DLD1 (cell line): Measurements from ENCODE around the gene NR2C1.

ENCODE experiments used
- in situ Hi-C: cut with HindIII; loops from 2 replicates; pipeline ENCODE4 v1.10.0; 2017; ENCODE audit warnings: low sequenced_read_pairs

The NR2C1 gene

GRCh38 chr12:95089462-95089861, 16.0 kb upstream of the NR2C1 start:
- in situ Hi-C loops: no loop called here

GRCh38 chr12:95088379-95088778, 15.0 kb upstream of the NR2C1 start:
- in situ Hi-C loops: no loop called here

GRCh38 chr12:95085612-95086011, 12.2 kb upstream of the NR2C1 start:
- in situ Hi-C loops: no loop called here

GRCh38 chr12:95083938-95084337, 10.5 kb upstream of the NR2C1 start:
- in situ Hi-C loops: no loop called here

GRCh38 chr12:95083471-95083870, 10.1 kb upstream of the NR2C1 start:
- in situ Hi-C loops: no loop called here

GRCh38 chr12:95077341-95077740, 3.9 kb upstream of the NR2C1 start:
- in situ Hi-C loops: no loop called here

GRCh38 chr12:95074766-95075165, 1.3 kb upstream of the NR2C1 start:
- in situ Hi-C loops: no loop called here

GRCh38 chr12:95073698-95074520, 491 bp upstream of the NR2C1 start:
- in situ Hi-C loops: no loop called here

- in situ Hi-C loops: no loop called here
Measured at GRCh38 chr12:95070378-95070777, 3.0 kb downstream of the NR2C1 start.

- in situ Hi-C loops: no loop called here
Measured at GRCh38 chr12:95066091-95066855, 7.1 kb downstream of the NR2C1 start.

GRCh38 chr12:95060951-95061350, 12.5 kb downstream of the NR2C1 start:
- in situ Hi-C loops: no loop called here

GRCh38 chr12:95059984-95060383, 13.4 kb downstream of the NR2C1 start:
- in situ Hi-C loops: no loop called here

GRCh38 chr12:95057424-95057823, 16.0 kb downstream of the NR2C1 start:
- in situ Hi-C loops: no loop called here

- in situ Hi-C loops: no loop called here
Measured at GRCh38 chr12:95055057-95055456, 18.4 kb downstream of the NR2C1 start.

- in situ Hi-C loops: no loop called here
Measured at GRCh38 chr12:95054206-95054605, 19.2 kb downstream of the NR2C1 start.

- in situ Hi-C loops: no loop called here
Measured at GRCh38 chr12:95051241-95051640, 22.2 kb downstream of the NR2C1 start.

GRCh38 chr12:95037906-95038305, 35.5 kb downstream of the NR2C1 start:
- in situ Hi-C loops: no loop called here

GRCh38 chr12:95034750-95035149, 38.7 kb downstream of the NR2C1 start:
- in situ Hi-C loops: no loop called here

- in situ Hi-C loops: no loop called here
Measured at GRCh38 chr12:95022477-95022876, 50.9 kb downstream of the NR2C1 start.

GRCh38 chr12:95017482-95017881, 55.9 kb downstream of the NR2C1 start:
- in situ Hi-C loops: no loop called here

GRCh38 chr12:95016120-95016519, 57.3 kb downstream of the NR2C1 start:
- in situ Hi-C loops: no loop called here

- in situ Hi-C loops: no loop called here
Measured at GRCh38 chr12:95014554-95014953, 58.9 kb downstream of the NR2C1 start.
